ENCODE measurements around the gene FAM222A.

The FAM222A gene

GRCh38 chr12:109804820-109805761 lies 91.5 kb downstream of the FAM222A start:
- peak; percentile 73 for DNase-seq

- no peak for DNase-seq
These were observed 94.5 kb downstream of the FAM222A start for GRCh38 chr12:109807954-109808643.

GRCh38 chr12:109808876-109809646 lies 95.4 kb downstream of the FAM222A start:
- no peak for DNase-seq

- DNase-seq, result no peak
These were observed 97.5 kb downstream of the FAM222A start for GRCh38 chr12:109810954-109811623.

GRCh38 chr12:109811624-109811995 lies 98.0 kb downstream of the FAM222A start:
- DNase-seq, result no peak

GRCh38 chr12:109813810-109814416 lies 100.3 kb downstream of the FAM222A start:
- no peak for DNase-seq

- no peak for DNase-seq
These were observed 101.0 kb downstream of the FAM222A start for GRCh38 chr12:109814600-109815150.

- DNase-seq, result no peak
These were observed 101.6 kb downstream of the FAM222A start for GRCh38 chr12:109815225-109815624.

- no peak for DNase-seq
These were observed 102.4 kb downstream of the FAM222A start for GRCh38 chr12:109815757-109816617.

- no peak for DNase-seq
These were observed 103.2 kb downstream of the FAM222A start for GRCh38 chr12:109816870-109817269.

GRCh38 chr12:109817627-109818231 lies 104.1 kb downstream of the FAM222A start:
- no peak for DNase-seq

GRCh38 chr12:109818253-109818652 lies 104.6 kb downstream of the FAM222A start:
- DNase-seq, result no peak

GRCh38 chr12:109818905-109819500 lies 105.4 kb downstream of the FAM222A start:
- no peak for DNase-seq

Measured in CD4-positive, alpha-beta T cell treated with Interleukin-17A for 1 hour (primary cell).